KOPT-K1 (cell line): ENCODE data around the gene MLLT3.
"Not testable (repeated sequence)": the region's sequence is repeated elsewhere in the genome, so short reads cannot be mapped to it uniquely, and the experiment has no call there.

Experiments used
- H3K27ac ChIP-seq: fragments of 200-600 bp; sonication (generic); 2 replicates; pipeline ENCODE4 v1.5.1; 2016; ENCODE audit warnings: antibody characterized with exemption, mild to moderate bottlenecking, low read depth, low read length; ENCODE audit not compliant: poor library complexity, severe bottlenecking
- H3K36me3 ChIP-seq: fragments of 200-600 bp; sonication (generic); 2 replicates; pipeline ENCODE4 v1.5.1; 2017; ENCODE audit warnings: antibody characterized with exemption, mild to moderate bottlenecking, low read length, moderate library complexity; ENCODE audit not compliant: insufficient read depth
- H3K9me3 ChIP-seq: fragments of 200-600 bp; sonication (generic); 2 replicates; pipeline ENCODE4 v1.5.1; 2017; ENCODE audit warnings: antibody characterized with exemption, low read length, mild to moderate bottlenecking; ENCODE audit not compliant: insufficient read depth, poor library complexity, severe bottlenecking

The MLLT3 gene

DNA sequence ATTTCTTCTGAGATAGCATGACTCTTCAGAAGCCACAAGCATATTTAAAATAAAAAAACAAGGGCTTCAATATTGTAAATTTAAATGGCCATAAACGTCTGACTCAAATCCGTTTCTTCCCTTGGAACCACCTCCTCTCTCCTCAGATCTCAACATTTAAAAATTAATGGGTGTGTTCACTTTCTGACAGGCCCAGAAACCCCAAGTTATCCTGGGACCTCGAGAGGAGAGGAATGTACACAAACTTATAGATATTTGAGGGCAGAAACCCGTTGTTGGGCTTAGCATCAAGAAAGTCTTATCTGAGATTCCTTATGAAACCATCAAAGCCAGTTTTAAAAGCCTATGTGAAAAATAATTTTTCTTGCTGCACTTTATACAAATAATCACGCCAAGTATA is 29.2 kb downstream of the MLLT3 start:
- H3K36me3 ChIP-seq: 0 out of 2 replicates have a peak, but pooled peaks cover 4% of the 10 kb centered on the region
- peaks cover 11% of the 10 kb centered on the region for H3K9me3 ChIP-seq
- H3K27ac ChIP-seq: no peak overlapping the region

- Histone ChIP-seq H3K27ac (no peak overlapping the region), H3K9me3 (peaks cover 11% of the 10 kb centered on the region), H3K36me3 (0 out of 2 replicates have a peak, but pooled peaks cover 4% of the 10 kb centered on the region)
Observed at GRCh38 chr9:20592673-20593072, 29.6 kb downstream of the MLLT3 start.

GRCh38 chr9:20591223-20591622 is 31.1 kb downstream of the MLLT3 start:
- Histone ChIP-seq H3K9me3 (peaks cover 16% of the 10 kb centered on the region), H3K27ac (no peak overlapping the region), H3K36me3 (0 out of 2 replicates have a peak, but pooled peaks cover 7% of the 10 kb centered on the region)

GRCh38 chr9:20584968-20585643 is 37.2 kb downstream of the MLLT3 start:
- no peak overlapping the region for H3K27ac ChIP-seq
- H3K9me3 ChIP-seq: peaks cover 23% of the 10 kb centered on the region
- H3K36me3 ChIP-seq: peaks cover 5% of the 10 kb centered on the region; the same call in 1 of the 2 replicates

GRCh38 chr9:20583088-20583487 is 39.2 kb downstream of the MLLT3 start:
- H3K27ac ChIP-seq, H3K36me3 ChIP-seq: not testable (repeated sequence)
- peaks cover 17% of the 10 kb centered on the region for H3K9me3 ChIP-seq

GRCh38 chr9:20582150-20582549 is 40.1 kb downstream of the MLLT3 start:
- H3K9me3 ChIP-seq: peaks cover 21% of the 10 kb centered on the region
- peaks cover 17% of the 10 kb centered on the region; the same call in 1 of the 2 replicates for H3K36me3 ChIP-seq
- no peak overlapping the region for H3K27ac ChIP-seq

DNA sequence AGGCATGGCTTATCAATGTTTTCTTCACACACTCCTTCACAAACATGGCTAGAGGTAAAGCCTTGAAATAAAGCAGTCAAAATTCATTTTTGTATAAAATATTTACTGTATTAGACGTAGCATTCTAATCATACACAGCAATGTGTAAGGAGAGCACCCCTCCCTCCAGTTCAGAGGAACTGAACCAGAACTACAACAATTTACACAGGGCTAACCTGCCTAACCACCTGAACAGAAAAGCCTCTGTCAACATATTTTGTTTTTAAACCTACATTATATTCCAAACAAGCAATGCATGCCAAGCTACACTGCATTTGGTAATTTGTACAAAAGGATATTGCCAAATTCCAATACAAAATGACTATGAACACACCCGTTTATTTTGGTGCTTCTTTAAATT is 41.6 kb downstream of the MLLT3 start:
- no peak overlapping the region for H3K27ac ChIP-seq
- peaks cover 26% of the 10 kb centered on the region for H3K9me3 ChIP-seq
- peaks cover 12% of the 10 kb centered on the region; the same call in 1 of the 2 replicates for H3K36me3 ChIP-seq

DNA sequence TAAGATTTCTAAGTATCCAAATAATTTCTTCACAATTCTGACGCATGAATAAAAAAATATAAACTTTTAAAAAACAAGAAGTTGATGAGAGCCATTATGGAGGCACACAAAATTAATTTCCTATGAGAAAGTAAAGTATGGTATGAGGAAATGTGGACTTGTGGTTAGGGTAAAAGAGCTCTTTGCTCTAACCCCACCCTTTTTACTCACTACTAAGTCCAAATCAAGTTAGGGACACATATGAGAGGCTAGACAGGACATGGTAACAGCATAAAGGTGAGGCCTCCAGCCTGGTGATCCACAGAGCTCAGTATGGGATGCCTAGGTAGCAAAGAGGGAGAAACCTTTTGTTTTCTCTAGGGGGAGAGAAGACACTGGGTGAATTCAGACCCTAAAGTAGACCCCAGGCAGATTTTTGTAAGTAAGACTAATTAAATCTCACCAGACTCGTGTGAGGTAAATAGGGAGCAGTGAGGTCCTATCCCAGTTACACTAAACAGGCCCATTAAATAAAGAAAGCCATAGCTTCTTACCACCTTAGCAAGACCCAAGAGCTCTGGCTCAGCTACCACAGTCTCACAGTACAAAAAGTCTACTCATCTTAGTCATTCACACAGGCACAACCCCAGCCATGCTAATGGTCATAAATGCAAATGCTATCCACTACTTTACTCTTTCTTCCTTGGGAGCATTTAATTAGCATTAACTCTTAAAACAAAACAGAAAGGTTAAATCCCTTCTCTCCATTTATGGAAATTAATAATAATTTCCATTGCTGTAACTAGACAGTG is 42.6 kb downstream of the MLLT3 start:
- Histone ChIP-seq H3K36me3 (peaks cover 12% of the 10 kb centered on the region; the same call in 1 of the 2 replicates), H3K9me3 (peaks cover 22% of the 10 kb centered on the region), H3K27ac (no peak overlapping the region)

DNA sequence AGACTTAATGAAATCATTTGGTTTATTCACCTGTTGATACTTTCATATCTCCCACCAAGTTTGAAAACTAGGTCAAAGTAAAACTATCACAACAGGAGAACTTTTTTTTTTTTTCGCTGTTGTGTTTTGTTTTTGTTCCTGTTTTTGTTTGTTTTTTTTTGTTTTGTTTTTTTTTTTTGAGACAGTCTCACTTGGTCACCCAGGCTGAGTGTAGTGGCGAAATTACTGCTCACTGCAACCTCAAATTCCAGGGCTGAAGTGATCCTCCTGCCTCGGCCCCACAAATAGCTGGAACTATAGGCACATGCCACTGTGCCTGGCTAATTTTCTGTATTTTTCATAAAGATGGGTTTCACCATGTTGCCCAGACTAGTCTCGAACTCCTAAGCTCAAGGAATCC is 49.3 kb downstream of the MLLT3 start:
- H3K27ac ChIP-seq: no peak overlapping the region
- peaks cover 9% of the 10 kb centered on the region; the same call in 1 of the 2 replicates for H3K36me3 ChIP-seq
- H3K9me3 ChIP-seq: peaks cover 22% of the 10 kb centered on the region

DNA sequence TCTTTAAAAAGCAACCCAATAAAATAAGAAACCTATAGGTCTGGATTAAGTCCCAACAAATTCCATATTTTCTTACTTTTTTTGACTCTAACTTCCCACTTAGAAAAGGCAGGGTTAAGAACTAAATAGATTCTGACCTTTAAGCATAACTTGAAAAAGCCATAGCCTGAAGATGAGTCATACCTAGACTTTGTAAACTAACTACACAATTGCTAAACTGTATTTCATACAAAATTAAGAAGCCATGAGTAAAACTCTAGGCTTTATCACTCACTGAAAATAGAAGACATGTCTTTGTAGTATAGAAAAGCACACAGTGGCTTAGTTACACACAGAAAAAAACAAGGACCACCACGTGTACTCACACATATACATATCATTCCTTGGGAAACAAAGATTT is 51.5 kb downstream of the MLLT3 start:
- no peak overlapping the region for H3K27ac ChIP-seq
- H3K36me3 ChIP-seq: no peaks in the 10 kb centered on the region
- H3K9me3 ChIP-seq: peaks cover 4% of the 10 kb centered on the region

- no peak overlapping the region for H3K27ac ChIP-seq
- no peaks in the 10 kb centered on the region for H3K9me3 ChIP-seq
- no peaks in the 10 kb centered on the region for H3K36me3 ChIP-seq
Observed at GRCh38 chr9:20570087-20570486, 52.2 kb downstream of the MLLT3 start.

DNA sequence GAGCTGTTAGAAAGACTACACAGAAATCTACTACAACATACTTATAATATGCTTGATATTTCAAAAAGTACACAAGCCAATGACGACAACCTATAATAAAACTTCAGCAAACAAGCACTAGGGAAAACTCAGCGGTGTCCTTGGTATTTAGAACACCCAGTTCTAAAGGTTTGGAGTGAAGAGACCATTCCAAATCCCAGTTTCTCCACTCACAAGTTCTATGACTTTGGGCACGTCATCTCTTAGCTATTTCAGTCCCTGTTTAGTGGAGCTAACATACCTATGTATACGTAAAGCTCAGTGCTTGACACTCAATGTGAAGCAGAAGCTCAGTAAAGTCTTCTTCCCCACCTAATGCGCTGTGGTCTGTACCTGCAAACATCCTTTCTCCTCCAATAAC is 52.8 kb downstream of the MLLT3 start:
- no peak overlapping the region for H3K27ac ChIP-seq
- H3K9me3 ChIP-seq: no peaks in the 10 kb centered on the region
- H3K36me3 ChIP-seq: no peaks in the 10 kb centered on the region

DNA sequence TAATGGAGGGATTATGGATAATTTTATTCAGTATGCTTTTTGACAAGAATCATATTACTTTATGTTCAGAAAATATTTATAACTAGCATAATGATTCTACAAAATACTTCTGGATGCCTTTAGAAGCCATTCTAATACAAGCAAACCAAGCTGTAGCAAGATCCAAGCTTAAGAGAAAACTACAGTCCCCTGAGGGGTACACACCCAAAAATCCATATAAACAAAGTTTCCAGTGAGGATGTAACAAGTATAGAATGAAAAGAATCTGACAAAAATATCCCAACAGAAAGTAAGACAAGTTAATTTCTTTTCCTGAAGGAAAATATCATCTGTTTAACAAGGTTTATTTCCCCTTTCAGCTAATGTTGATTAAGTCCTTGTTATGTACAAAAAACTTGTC is 53.9 kb downstream of the MLLT3 start:
- H3K27ac ChIP-seq: no peak overlapping the region
- H3K9me3 ChIP-seq: no peaks in the 10 kb centered on the region

GRCh38 chr9:20566401-20566800 is 55.9 kb downstream of the MLLT3 start:
- Histone ChIP-seq H3K9me3 (no peaks in the 10 kb centered on the region), H3K27ac (no peak overlapping the region), H3K36me3 (no peaks in the 10 kb centered on the region)

More for the DNA sequence above, 53.9 kb downstream of the MLLT3 start:
- no peaks in the 10 kb centered on the region for H3K36me3 ChIP-seq

DNA sequence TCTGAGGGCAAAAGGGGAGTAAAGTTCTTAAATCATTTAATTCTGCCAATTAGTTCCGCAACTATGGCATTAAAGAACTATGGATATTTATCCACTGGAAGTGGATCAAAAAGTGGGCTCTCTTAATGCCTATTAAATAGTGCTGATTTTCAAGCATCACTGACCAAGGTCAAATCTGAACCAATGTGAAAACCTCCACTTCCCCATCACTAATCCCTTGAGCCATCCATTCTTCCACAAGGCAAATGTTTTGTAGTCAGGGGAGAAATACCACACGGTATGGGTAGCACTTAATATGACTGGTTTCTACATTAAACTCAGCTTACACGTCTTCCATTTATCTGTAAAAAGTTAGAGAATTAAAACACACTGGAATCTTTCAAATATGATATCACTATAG is 57.6 kb downstream of the MLLT3 start:
- Histone ChIP-seq H3K9me3 (no peaks in the 10 kb centered on the region), H3K27ac (no peak overlapping the region), H3K36me3 (no peaks in the 10 kb centered on the region)
